ENCODE data around the gene PMM2. TPM values are rescaled to one million over a fixed set of nuclear protein-coding genes. Genes with fewer than 3 reads are reported as not detected.
A peak's percentile ranks its signal among the peaks of the same experiment; 100 is the strongest.

PMM2 gene
- polyA plus RNA-seq, 1 donor from 2014 or later, result 32.3 TPM

- Mint-ChIP-seq H3K4me3 (no peak overlapping the region), H3K36me3 (peaks cover 3% of the 10 kb centered on the region), H3K27me3 (no peaks in the 10 kb centered on the region), H3K27ac (peak overlapping the region in 1 of 3 donors; percentile 80), H3K4me1 (peaks cover 9 to 28% (median 20%) of the 10 kb centered on the region in 3 donors), H3K9me3 (no peaks in the 10 kb centered on the region)
Observed at GRCh38 chr16:8859913-8860881, 62.6 kb downstream of the PMM2 start.

- no peak overlapping the region for H3K4me3 Mint-ChIP-seq
- no peaks in the 10 kb centered on the region for H3K9me3 Mint-ChIP-seq
- peak overlapping the region in 2 of 3 donors; percentile 31 to 47 for H3K27ac Mint-ChIP-seq
- H3K27me3 Mint-ChIP-seq, result no peaks in the 10 kb centered on the region
- H3K4me1 Mint-ChIP-seq, result peaks cover 13 to 32% (median 25%) of the 10 kb centered on the region in 3 donors
- H3K36me3 Mint-ChIP-seq, result peaks cover 2% of the 10 kb centered on the region
Observed at GRCh38 chr16:8861563-8862308, 64.1 kb downstream of the PMM2 start.

- no peaks in the 10 kb centered on the region for H3K27me3 Mint-ChIP-seq
- no peaks in the 10 kb centered on the region for H3K9me3 Mint-ChIP-seq
- H3K27ac Mint-ChIP-seq, result peak overlapping the region in 1 of 3 donors; percentile 31
- H3K4me3 Mint-ChIP-seq, result no peak overlapping the region
- no peaks in the 10 kb centered on the region for H3K36me3 Mint-ChIP-seq
- peaks cover 14 to 35% (median 26%) of the 10 kb centered on the region in 3 donors for H3K4me1 Mint-ChIP-seq
Observed at GRCh38 chr16:8862309-8863130, 64.9 kb downstream of the PMM2 start.

- Mint-ChIP-seq H3K4me3 (peak overlapping the region in 3 of 4 donors; percentile 61 to 65 (median 65)), H3K27ac (peak overlapping the region in 1 of 3 donors; percentile 70), H3K9me3 (no peaks in the 10 kb centered on the region), H3K27me3 (no peaks in the 10 kb centered on the region), H3K36me3 (no peaks in the 10 kb centered on the region), H3K4me1 (peaks cover 20 to 41% (median 28%) of the 10 kb centered on the region in 3 donors)
Observed at GRCh38 chr16:8863594-8864424, 66.2 kb downstream of the PMM2 start.

- Mint-ChIP-seq H3K36me3 (no peaks in the 10 kb centered on the region), H3K4me3 (peak overlapping the region in 3 of 4 donors; percentile 61 to 81 (median 65)), H3K27me3 (no peaks in the 10 kb centered on the region), H3K9me3 (no peaks in the 10 kb centered on the region), H3K27ac (peak overlapping the region in 1 of 3 donors; percentile 76), H3K4me1 (peaks cover 27 to 44% (median 32%) of the 10 kb centered on the region in 3 donors)
Observed at GRCh38 chr16:8864480-8865110, 67.0 kb downstream of the PMM2 start.

- no peaks in the 10 kb centered on the region for H3K27me3 Mint-ChIP-seq
- no peaks in the 10 kb centered on the region for H3K9me3 Mint-ChIP-seq
- H3K27ac Mint-ChIP-seq, result peak overlapping the region in 2 of 3 donors; percentile 69 to 76
- H3K4me3 Mint-ChIP-seq, result peak overlapping the region in 2 of 4 donors; percentile 58 to 81
- H3K4me1 Mint-ChIP-seq, result peaks cover 27 to 44% (median 32%) of the 10 kb centered on the region in 3 donors
- H3K36me3 Mint-ChIP-seq, result no peaks in the 10 kb centered on the region
Observed at GRCh38 chr16:8865145-8865882, 67.7 kb downstream of the PMM2 start.

- H3K9me3 Mint-ChIP-seq, result no peaks in the 10 kb centered on the region
- no peaks in the 10 kb centered on the region for H3K27me3 Mint-ChIP-seq
- H3K27ac Mint-ChIP-seq, result peak overlapping the region in 1 of 3 donors; percentile 69
- no peaks in the 10 kb centered on the region for H3K36me3 Mint-ChIP-seq
- H3K4me1 Mint-ChIP-seq, result peaks cover 34 to 49% (median 39%) of the 10 kb centered on the region in 3 donors
- H3K4me3 Mint-ChIP-seq, result peak overlapping the region in 2 of 4 donors; percentile 76 to 81
Observed at GRCh38 chr16:8866118-8866883, 68.7 kb downstream of the PMM2 start.

- Mint-ChIP-seq H3K27me3 (no peaks in the 10 kb centered on the region), H3K4me1 (peaks cover 34 to 49% (median 39%) of the 10 kb centered on the region in 3 donors), H3K36me3 (no peaks in the 10 kb centered on the region), H3K27ac (peak overlapping the region; percentile 71 to 82 (median 71)), H3K9me3 (no peaks in the 10 kb centered on the region), H3K4me3 (peak overlapping the region; percentile 89 to 96 (median 92))
Observed at GRCh38 chr16:8866884-8867215, 69.2 kb downstream of the PMM2 start.

- peak overlapping the region; percentile 71 to 91 (median 82) for H3K27ac Mint-ChIP-seq
- H3K4me1 Mint-ChIP-seq, result peaks cover 34 to 45% (median 39%) of the 10 kb centered on the region in 3 donors
- no peaks in the 10 kb centered on the region for H3K36me3 Mint-ChIP-seq
- H3K27me3 Mint-ChIP-seq, result no peaks in the 10 kb centered on the region
- H3K4me3 Mint-ChIP-seq, result peak overlapping the region; percentile 89 to 96 (median 92)
- H3K9me3 Mint-ChIP-seq, result no peaks in the 10 kb centered on the region
Observed at GRCh38 chr16:8867216-8867931, 69.7 kb downstream of the PMM2 start.

GRCh38 chr16:8867932-8868415, 70.3 kb downstream of the PMM2 start:
- Mint-ChIP-seq H3K4me3 (peak overlapping the region; percentile 89 to 96 (median 92)), H3K27ac (peak overlapping the region; percentile 71 to 91 (median 82)), H3K36me3 (no peaks in the 10 kb centered on the region), H3K9me3 (no peaks in the 10 kb centered on the region), H3K4me1 (peaks cover 34 to 45% (median 39%) of the 10 kb centered on the region in 3 donors), H3K27me3 (no peaks in the 10 kb centered on the region)

- H3K36me3 Mint-ChIP-seq, result no peaks in the 10 kb centered on the region
- H3K27me3 Mint-ChIP-seq, result no peaks in the 10 kb centered on the region
- H3K9me3 Mint-ChIP-seq, result no peaks in the 10 kb centered on the region
- H3K4me1 Mint-ChIP-seq, result peaks cover 37 to 45% (median 37%) of the 10 kb centered on the region in 3 donors
- H3K4me3 Mint-ChIP-seq, result peak within 1 kb of the TSS; percentile 89 to 98 (median 92)
- H3K27ac Mint-ChIP-seq, result peak within 1 kb of the TSS; percentile 71 to 91 (median 87)
Observed at GRCh38 chr16:8868416-8869211, 71.0 kb downstream of the PMM2 start, which contains the start of gene CARHSP1. TSS of gene CARHSP1 (minus strand) at chr16:8869006. CDS start at chr16:8859328, 9,678 bp downstream.
